HG03039 (cell line): ENCODE results near the gene XRCC2.
A peak's percentile ranks its signal among the peaks of the same experiment; 100 is the strongest.
"Not testable (repeated sequence)": the region's sequence is repeated elsewhere in the genome, so short reads cannot be mapped to it uniquely, and the experiment has no call there.

Source experiments
- ATAC-seq: cut with Tn5 transposase; IDR thresholded peaks from one replicate; pipeline ENCODE4 v1.9.1; 2021; ENCODE audit warnings: mild to moderate bottlenecking, moderate library complexity; ENCODE audit not compliant: unreplicated experiment

The XRCC2 gene

GRCh38 chr7:152675759-152676636 is at the start of gene XRCC2:
Gene XRCC2 (minus strand): TSS chr7:152676141. CDS start chr7:152676079, 62 bp downstream.
- ATAC-seq, result peak; percentile 80

GRCh38 chr7:152723364-152723763 is 47.4 kb upstream of the XRCC2 start:
- ATAC-seq, result no peak

GRCh38 chr7:152712412-152713042 is 36.6 kb upstream of the XRCC2 start:
- ATAC-seq, result not testable (repeated sequence)

- ATAC-seq, result no peak
Observed at GRCh38 chr7:152711444-152711944, 35.6 kb upstream of the XRCC2 start.

GRCh38 chr7:152710153-152710442 is 34.2 kb upstream of the XRCC2 start:
- no peak for ATAC-seq

- no peak for ATAC-seq
Observed at GRCh38 chr7:152709287-152710152, 33.6 kb upstream of the XRCC2 start.

GRCh38 chr7:152704796-152705384 is 28.9 kb upstream of the XRCC2 start:
- no peak for ATAC-seq

- no peak for ATAC-seq
Observed at GRCh38 chr7:152699079-152699478, 23.1 kb upstream of the XRCC2 start.

- ATAC-seq, result not testable (repeated sequence)
Observed at GRCh38 chr7:152697268-152697974, 21.5 kb upstream of the XRCC2 start.

- not testable (repeated sequence) for ATAC-seq
Observed at GRCh38 chr7:152692196-152692595, 16.3 kb upstream of the XRCC2 start.

GRCh38 chr7:152683297-152683696 is 7.4 kb upstream of the XRCC2 start:
- no peak for ATAC-seq

GRCh38 chr7:152677808-152678670 is 2.1 kb upstream of the XRCC2 start:
- no peak for ATAC-seq

- ATAC-seq, result no peak
Observed at GRCh38 chr7:152674860-152675758, 832 bp downstream of the XRCC2 start.

GRCh38 chr7:152673897-152674296 is 2.0 kb downstream of the XRCC2 start:
- ATAC-seq, result no peak

- no peak for ATAC-seq
Observed at GRCh38 chr7:152672626-152673025, 3.3 kb downstream of the XRCC2 start.

GRCh38 chr7:152669758-152670157 is 6.2 kb downstream of the XRCC2 start:
- no peak for ATAC-seq

GRCh38 chr7:152668975-152669374 is 7.0 kb downstream of the XRCC2 start:
- no peak for ATAC-seq

- no peak for ATAC-seq
Observed at GRCh38 chr7:152667958-152668357, 8.0 kb downstream of the XRCC2 start.
